Hematopoietic multipotent progenitor cell treated with erythropoietin and hydrocortisone succinate and interleukin-3 and kit ligand, for 6 days (in vitro differentiated cells): Measurements from ENCODE around the gene SDF4.

Experiments
- DNase-seq: peaks from one replicate; pipeline ENCODE4 v3.0.0-alpha.2; 2015

Gene SDF4

DNA sequence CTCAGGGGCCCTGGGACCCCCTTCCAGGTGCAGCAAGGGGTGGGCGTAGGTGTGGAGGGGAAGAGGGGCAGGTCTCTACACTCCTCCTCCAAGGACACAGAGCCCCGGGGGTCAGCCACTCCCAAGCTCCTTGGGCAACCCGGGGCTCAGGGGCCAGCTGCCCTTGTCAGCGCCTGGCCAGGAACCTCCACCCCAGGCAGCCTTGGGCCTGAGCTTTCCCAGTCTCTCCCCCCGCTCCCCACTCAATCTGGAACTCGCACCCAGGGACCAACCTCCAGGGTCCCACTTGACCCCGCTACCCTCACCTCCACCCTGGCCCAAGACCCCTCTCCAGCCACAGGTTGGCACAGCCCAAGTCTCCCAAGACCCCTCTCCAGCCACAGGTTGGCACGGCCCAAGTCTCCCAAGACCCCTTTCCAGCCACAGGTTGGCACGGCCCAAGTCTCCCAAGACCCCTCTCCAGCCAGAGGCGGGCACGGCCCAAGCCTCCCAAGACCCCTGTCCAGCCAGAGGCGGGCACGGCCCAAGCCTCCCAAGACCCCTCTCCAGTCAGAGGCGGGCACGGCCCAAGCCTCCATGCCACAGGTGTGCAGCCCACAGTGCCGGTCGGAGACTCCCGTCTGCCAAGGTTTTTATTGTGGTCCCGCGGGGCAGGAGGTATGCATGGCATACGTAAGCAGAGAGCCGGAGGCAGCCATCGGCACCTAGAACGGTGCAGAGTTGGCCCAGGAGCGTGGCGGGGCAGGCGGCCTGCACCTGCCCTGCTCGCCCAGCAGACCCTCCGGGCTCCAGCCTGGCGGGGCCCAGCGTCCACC, 20.9 kb downstream of the SDF4 start:
- no peak for DNase-seq

DNA sequence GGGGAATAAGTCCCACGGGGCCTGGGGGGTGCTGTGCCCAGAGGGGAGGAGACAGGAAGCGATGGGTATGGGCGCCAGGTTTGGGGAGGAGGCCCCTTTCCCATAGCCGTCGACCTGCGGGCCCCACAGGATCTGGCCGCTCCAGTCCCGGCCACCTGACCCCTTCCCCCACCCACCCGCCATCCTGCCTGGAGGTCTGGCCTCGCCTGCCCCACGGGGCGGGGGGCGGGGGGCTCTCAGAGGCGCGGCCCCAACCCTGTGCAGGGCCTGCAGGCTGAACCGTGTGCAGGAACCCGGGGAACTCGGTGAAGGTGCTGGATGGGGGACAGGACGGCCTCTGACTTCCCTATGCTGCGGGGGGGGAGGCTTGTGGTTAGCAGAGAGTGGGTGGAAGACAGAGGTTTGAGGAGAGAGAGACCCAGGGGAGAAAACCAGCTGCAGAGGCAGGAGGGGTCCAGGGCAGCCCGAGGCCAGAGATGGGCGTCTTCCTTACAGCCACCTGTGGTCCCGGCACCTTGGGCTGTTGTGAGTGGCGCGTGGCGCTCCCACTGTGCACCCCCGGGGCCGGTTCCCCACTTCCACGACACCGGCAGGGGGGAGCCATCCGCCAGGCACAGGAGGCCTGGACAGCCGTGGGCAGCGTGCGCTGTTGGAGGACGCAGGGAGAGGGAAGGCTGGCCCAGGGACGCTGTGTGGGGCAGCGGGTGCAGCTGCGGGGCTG, 22.9 kb downstream of the SDF4 start:
- DNase-seq, result peak; percentile 63

- DNase-seq, result no peak
Measured at GRCh38 chr1:1207571-1207892, 24.3 kb downstream of the SDF4 start.

DNA sequence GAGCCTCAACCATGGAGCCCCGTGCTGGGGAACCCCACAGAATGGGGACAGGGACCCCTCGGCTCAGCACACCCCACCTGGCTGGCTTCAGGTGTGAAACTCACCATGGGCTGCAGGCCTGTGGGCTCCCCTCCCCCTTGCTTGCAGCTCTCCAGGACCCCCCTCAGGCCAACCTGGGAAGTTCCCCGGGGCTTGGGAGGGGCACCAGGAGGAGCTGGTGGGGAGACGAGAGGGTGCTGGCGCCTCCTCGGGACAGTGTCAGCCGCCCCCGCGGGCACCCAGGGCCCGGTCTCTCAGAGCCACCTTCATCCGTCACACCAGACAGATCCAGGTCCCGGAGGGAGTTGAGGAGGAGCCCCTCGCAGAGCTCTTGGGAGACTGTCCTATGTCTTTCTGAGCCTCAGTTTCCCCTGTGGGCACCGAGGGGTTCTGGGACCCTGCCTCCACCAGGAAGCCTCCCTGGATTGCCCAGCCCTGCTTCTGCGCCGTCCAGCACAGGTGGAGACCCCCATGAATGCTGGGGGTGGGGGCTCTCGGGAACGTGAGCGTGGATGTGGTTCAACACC, 24.8 kb downstream of the SDF4 start:
- DNase-seq, result no peak

DNA sequence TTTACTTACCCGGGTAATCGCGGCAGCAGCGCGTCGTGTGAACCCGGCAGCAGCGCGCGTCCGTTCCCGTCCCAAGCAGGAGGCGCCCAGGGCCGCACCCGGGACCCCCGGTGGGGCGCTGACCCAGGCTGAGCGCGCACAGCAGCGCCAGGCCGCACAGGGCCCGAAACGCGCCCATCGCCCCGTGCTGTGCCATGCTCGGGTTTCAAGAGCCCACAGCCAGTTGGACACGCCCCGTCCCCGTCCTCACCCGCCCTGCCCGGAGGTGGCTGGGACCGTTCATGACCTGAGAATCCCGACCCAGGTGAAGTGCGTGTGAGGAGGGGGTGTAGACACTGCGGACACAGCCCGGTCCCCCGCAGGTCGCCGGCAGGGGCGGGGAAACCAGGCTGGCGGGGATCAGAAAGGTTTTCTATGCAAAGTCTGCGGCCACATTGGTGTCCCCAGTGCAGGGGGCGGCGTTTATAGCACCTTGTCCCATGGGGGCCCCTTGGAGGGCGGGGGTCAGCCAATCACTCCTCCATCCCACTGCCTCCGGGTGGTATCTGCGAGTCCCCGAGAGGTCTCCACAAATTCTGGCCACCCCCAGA, 25.3 kb downstream of the SDF4 start, which contains the start of gene TNFRSF18:
TNFRSF18 (minus strand) TSS at position 217 of the 590 bp plus-strand sequence; CDS start at position 196, 21 bp downstream.
- no peak for DNase-seq

- no peak for DNase-seq
Measured at GRCh38 chr1:1205769-1206375, 25.9 kb downstream of the SDF4 start.

- no peak for DNase-seq
Measured at GRCh38 chr1:1204998-1205768, 26.6 kb downstream of the SDF4 start.

DNA sequence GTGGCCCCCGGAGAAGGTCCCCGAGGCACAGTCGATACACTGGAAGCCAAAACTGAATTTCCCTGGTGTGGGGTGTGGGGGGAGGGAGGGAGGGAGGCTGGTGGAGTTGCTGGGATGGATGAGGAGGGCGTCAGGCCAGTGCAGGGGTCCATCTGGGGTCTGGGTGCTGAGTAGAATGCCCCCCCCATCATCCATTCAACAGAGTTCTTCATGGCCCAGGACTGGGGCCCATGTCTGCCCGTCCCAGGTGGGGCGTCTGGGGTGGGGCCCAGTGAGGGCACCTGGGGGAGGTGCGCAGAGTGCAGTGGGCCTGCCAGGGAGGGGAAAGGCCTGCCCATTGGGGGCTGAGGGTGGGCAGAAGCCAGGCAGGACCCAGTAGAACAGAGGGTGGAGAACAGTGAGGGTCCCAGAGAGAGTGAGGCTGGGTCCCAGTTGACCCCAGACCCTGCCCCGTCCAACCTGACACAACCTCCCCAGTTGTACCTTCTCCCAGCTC, 27.3 kb downstream of the SDF4 start:
- no peak for DNase-seq

GRCh38 chr1:1203561-1204424, 28.0 kb downstream of the SDF4 start:
- DNase-seq, result no peak

DNA sequence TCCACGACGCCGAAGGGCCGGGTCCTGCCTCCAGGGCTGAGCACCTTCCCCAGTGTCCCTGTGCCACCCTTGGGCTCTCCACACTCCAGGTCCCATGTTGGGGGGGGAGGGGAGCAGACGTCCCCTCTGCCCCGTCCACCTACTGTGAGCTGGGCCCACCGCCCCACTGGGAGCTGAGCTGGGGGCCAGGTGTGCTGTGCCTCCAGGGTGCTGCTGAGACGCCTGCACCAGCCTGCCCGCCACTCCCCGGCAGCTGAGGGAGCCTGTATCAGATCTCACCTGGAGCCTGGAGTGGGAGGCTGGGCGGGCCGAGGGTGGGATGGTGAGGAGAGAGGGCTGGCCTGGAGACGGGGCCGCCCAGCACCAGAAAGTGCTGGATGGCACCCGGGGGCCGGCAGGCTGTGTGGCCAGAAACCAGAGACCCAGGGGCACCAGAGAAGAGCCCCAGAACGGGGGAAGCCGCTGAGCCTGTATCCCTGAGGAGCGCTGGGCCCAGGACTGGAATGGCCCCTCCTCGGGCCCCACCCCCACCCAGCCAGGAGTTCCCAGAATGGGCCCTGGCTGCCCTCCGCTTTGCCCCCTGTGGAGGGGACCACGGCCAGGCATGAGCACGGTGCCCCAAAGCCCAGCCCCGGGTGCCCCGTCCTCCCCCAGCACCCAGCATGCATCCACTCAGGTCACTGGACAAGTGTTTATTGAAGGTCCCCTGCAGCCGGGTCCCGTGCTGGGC, 28.8 kb downstream of the SDF4 start:
- DNase-seq, result no peak

GRCh38 chr1:1200876-1201810, 30.7 kb downstream of the SDF4 start:
- DNase-seq, result peak; percentile 38

DNA sequence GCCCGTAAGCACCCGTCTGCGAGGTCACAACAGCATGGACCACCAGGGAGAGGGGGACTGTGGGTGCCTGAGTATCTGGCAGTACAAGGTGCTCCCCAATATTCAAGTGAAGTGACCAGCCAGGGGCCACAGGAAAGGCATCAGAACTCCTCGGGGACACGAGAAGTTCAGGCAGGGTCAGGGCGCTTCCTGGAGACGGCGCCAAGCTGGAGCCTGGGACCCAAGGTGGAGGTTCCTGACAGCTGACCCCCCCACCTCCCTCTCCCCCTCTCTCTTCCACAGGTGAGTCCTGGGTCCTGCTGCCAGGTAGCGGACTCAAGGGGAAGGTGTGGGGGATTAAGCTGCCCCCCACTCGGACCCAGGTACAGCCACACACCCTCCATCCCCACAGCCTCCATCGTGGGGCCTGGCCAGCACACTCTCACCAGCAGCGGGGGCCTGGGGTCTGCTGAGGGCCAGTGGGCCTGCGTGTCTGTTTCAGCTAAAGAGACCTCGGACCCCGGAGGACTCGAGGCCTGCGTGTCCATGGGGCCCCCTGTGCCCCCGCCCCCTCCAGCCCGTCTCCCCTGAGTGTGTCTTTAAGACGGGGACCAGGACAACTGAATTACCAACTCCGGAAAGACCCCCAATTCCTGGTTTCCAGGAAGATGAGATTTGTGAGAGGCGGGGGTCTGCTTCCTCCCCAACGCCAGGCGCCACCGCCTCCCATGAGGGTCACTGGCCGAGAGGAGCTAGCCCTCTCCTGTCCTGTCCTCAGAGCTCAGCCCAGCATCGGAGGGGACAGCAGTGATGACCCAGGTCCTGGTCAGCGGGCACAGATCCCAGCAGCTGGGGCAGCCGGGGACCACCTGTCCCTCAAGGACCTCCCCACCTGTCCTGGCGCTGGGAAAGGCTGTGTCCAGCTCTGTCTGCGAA, 31.6 kb downstream of the SDF4 start:
- no peak for DNase-seq

DNA sequence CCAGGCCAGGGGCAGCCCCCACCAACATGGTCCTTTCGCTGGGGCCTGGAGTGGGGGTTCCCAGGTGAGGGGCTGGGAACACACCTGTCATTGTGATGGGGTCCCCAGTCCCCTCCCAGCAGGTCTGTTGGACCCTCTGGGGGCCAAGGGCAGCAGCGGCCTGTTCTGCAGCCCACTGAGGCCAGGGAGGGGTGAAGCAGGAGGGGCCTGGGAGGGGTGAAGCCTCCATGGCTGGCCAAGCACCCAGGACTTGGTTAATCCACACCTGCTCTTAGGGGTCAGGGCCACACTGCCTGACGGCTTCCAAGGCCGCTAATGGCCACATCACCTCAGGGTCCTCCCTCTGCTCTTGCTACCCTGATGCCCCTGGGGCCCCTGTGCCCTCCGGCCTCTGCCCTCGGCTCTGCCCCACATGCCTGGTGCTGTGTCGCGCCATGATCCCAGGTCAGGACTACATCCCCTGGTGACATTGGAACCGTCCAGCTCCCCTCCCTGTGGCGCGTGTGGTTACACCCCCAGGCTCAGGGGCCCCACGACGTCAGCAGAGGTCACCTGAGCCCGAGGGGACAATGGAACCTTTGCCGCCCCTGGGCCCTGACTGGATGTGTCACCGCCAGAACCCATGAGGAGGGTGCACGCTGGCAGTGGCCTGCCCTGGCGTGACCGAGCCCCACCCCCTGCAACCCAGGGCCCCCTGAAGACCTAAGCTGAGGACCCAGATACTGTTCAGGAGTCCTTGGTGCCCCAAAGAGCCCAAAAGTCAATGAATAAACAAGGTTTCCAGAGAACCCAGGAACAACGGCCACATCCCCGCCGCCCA, 32.5 kb downstream of the SDF4 start:
- DNase-seq, result no peak

- no peak for DNase-seq
Measured at GRCh38 chr1:1198423-1199140, 33.2 kb downstream of the SDF4 start.

- DNase-seq, result no peak
Measured at GRCh38 chr1:1197551-1198422, 34.0 kb downstream of the SDF4 start.

DNA sequence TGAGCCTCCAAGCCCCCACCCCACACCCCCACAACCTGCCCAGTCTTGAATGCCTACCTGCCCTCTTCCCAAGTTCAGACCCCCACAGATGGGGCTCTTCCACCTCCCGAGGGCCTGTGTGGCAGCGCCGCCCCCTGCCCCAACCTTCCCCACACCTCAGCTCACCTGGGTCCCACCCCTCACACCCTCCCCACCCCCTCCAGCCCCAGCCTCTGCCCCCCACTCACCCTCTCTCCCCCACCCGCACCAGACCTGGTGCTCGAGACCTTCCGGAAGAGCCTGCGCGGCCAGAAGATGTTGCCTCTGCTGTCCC, 34.7 kb downstream of the SDF4 start:
- DNase-seq, result no peak
